H9 (cell line): ENCODE measurements around the gene EHMT2. TPM values are rescaled to one million over a fixed set of nuclear protein-coding genes. Genes with fewer than 3 reads are reported as not detected.

Experiments used
- DNase-seq: peaks from one replicate; pipeline ENCODE4 v3.0.0-alpha.2; 2017
- H2AFZ ChIP-seq: one replicate; pipeline ENCODE4 v1.6.1; 2013; ENCODE audit warnings: mild to moderate bottlenecking, low read length, control low read depth, moderate library complexity
- H2AK5ac ChIP-seq: 2 replicates; pipeline ENCODE4 v1.6.1; 2013; ENCODE audit warnings: low read length, control low read depth, mixed read lengths; ENCODE audit not compliant: insufficient read length
- H2BK120ac ChIP-seq: one replicate; pipeline ENCODE4 v1.6.1; 2013; ENCODE audit warnings: low read depth, mild to moderate bottlenecking, low read length, control low read depth, inconsistent platforms; ENCODE audit not compliant: poor library complexity, severe bottlenecking
- H2BK12ac ChIP-seq: 2 replicates; pipeline ENCODE4 v1.6.1; 2013; ENCODE audit warnings: low read length, control low read depth, mixed read lengths, low read depth; ENCODE audit not compliant: insufficient read length
- H2BK15ac ChIP-seq: 2 replicates; pipeline ENCODE4 v1.6.1; 2013; ENCODE audit warnings: low read depth, low read length, control low read depth
- H2BK20ac ChIP-seq: one replicate; pipeline ENCODE4 v1.6.1; 2013; ENCODE audit warnings: low read depth, mild to moderate bottlenecking, low read length, control low read depth, inconsistent platforms; ENCODE audit not compliant: poor library complexity, severe bottlenecking
- H2BK5ac ChIP-seq: 2 replicates; pipeline ENCODE4 v1.6.1; 2013; ENCODE audit warnings: low read length, control low read depth, mixed read lengths; ENCODE audit not compliant: insufficient read length
- H3K14ac ChIP-seq: 2 replicates; pipeline ENCODE4 v1.6.1; 2013; ENCODE audit warnings: low read length, control low read depth; ENCODE audit not compliant: insufficient read depth
- H3K18ac ChIP-seq: 2 replicates; pipeline ENCODE4 v1.6.1; 2013; ENCODE audit warnings: low read depth, mild to moderate bottlenecking, mixed read lengths, low read length, control low read depth; ENCODE audit not compliant: insufficient read length
- H3K23ac ChIP-seq: 2 replicates; pipeline ENCODE4 v1.6.1; 2013; ENCODE audit warnings: low read length, control low read depth, mixed read lengths, low read depth; ENCODE audit not compliant: insufficient read length
- H3K23me2 ChIP-seq: 2 replicates; pipeline ENCODE4 v1.6.1; 2013; ENCODE audit warnings: low read depth, mild to moderate bottlenecking, mixed read lengths, low read length, control low read depth; ENCODE audit not compliant: insufficient read length, poor library complexity, severe bottlenecking
- H3K27ac ChIP-seq: 2 replicates; pipeline ENCODE4 v1.5.1; 2013; ENCODE audit warnings: low read length, control low read depth, mixed read lengths, low read depth; ENCODE audit not compliant: insufficient read length
- H3K27me3 ChIP-seq: 2 replicates; pipeline ENCODE4 v1.6.1; 2013; ENCODE audit warnings: low read length, control low read depth, inconsistent platforms; ENCODE audit not compliant: insufficient read depth
- H3K4ac ChIP-seq: 2 replicates; pipeline ENCODE4 v1.6.1; 2013; ENCODE audit warnings: low read depth, mild to moderate bottlenecking, control low read depth, inconsistent platforms, low read length, moderate library complexity
- H3K4me1 ChIP-seq: 2 replicates; pipeline ENCODE4 v1.6.1; 2013; ENCODE audit warnings: low read length, control low read depth, inconsistent platforms; ENCODE audit not compliant: insufficient read depth
- H3K4me2 ChIP-seq: 2 replicates; pipeline ENCODE4 v1.6.1; 2013; ENCODE audit warnings: low read length, control low read depth, mixed read lengths; ENCODE audit not compliant: insufficient read length, insufficient read depth
- H3K56ac ChIP-seq: 2 replicates; pipeline ENCODE4 v1.6.1; 2013; ENCODE audit warnings: low read depth, mild to moderate bottlenecking, mixed read lengths, low read length, control low read depth; ENCODE audit not compliant: insufficient read length
- H3K79me1 ChIP-seq: 2 replicates; pipeline ENCODE4 v1.6.1; 2013; ENCODE audit warnings: low read depth, mild to moderate bottlenecking, moderate library complexity, low read length, control low read depth, inconsistent platforms; ENCODE audit not compliant: insufficient read depth, poor library complexity, severe bottlenecking
- H3K79me2 ChIP-seq: 2 replicates; pipeline ENCODE4 v1.6.1; 2013; ENCODE audit warnings: low read length, control low read depth, inconsistent platforms; ENCODE audit not compliant: insufficient read depth
- H3K9ac ChIP-seq: 2 replicates; pipeline ENCODE4 v1.6.1; 2013; ENCODE audit warnings: low read length, control low read depth, mixed read lengths; ENCODE audit not compliant: insufficient read length; ENCODE audit errors: extremely low read depth
- H3K9me3 ChIP-seq: one replicate; pipeline ENCODE4 v1.6.1; 2013; ENCODE audit warnings: low read depth, low read length, inconsistent platforms; ENCODE audit not compliant: control insufficient read depth
- H3T11ph ChIP-seq: one replicate; pipeline ENCODE4 v1.6.1; 2013; ENCODE audit warnings: mild to moderate bottlenecking, low read length, control low read depth, inconsistent platforms
- H4K20me1 ChIP-seq: one replicate; pipeline ENCODE4 v1.6.1; 2013; ENCODE audit not compliant: control insufficient read depth, insufficient read length, insufficient read depth
- H4K5ac ChIP-seq: 2 replicates; pipeline ENCODE4 v1.6.1; 2013; ENCODE audit warnings: low read depth, mild to moderate bottlenecking, mixed read lengths, low read length, control low read depth; ENCODE audit not compliant: insufficient read length
- H4K8ac ChIP-seq: replicated peaks from 2 replicates; pipeline ENCODE4 v1.6.1; 2013; ENCODE audit warnings: low read length, control low read depth, mixed read lengths, low read depth; ENCODE audit not compliant: insufficient read length
- H4K91ac ChIP-seq: 2 replicates; pipeline ENCODE4 v1.6.1; 2013; ENCODE audit warnings: low read depth, mild to moderate bottlenecking, moderate library complexity, mixed read lengths, low read length, control low read depth; ENCODE audit not compliant: insufficient read length
- H3K27ac Mint-ChIP-seq, 3 experiments: 2 replicates in 2 of 3; 3 replicates in 1 of 3; pipeline ENCODE4 v1.8.0; 2020 to 2021; ENCODE audit warnings: mixed read lengths in 3 of 3, mild to moderate bottlenecking in 1 of 3, moderate library complexity in 1 of 3
- H3K27me3 Mint-ChIP-seq: 2 replicates; pipeline ENCODE4 v1.8.0; 2021; ENCODE audit warnings: low read depth, mild to moderate bottlenecking, moderate library complexity, mixed read lengths
- H3K36me3 Mint-ChIP-seq, 3 experiments: 2 replicates in 2 of 3; 3 replicates in 1 of 3; pipeline ENCODE4 v1.8.0; 2020 to 2021; ENCODE audit warnings: low read depth in 3 of 3, mixed read lengths in 3 of 3; ENCODE audit not compliant: insufficient read depth in 1 of 3
- H3K4me1 Mint-ChIP-seq, 2 experiments: 2 replicates each; pipeline ENCODE4 v1.8.0; 2020; ENCODE audit warnings: mixed read lengths in 2 of 2
- H3K4me3 Mint-ChIP-seq, 2 experiments: 2 replicates in 1 of 2; 3 replicates in 1 of 2; pipeline ENCODE4 v1.8.0; 2020 to 2021; ENCODE audit warnings: mild to moderate bottlenecking in 2 of 2, mixed read lengths in 2 of 2, moderate library complexity in 1 of 2
- H3K9me3 Mint-ChIP-seq, 2 experiments: 2 replicates in 1 of 2; 3 replicates in 1 of 2; pipeline ENCODE4 v1.8.0; 2020; ENCODE audit warnings: mild to moderate bottlenecking in 2 of 2, mixed read lengths in 2 of 2, moderate library complexity in 1 of 2
- CTCF ChIP-seq: fragments of 200-600 bp; sonication (generic); conservative IDR thresholded peaks from 3 replicates; pipeline ENCODE4 v1.8.0; 2021; ENCODE audit warnings: antibody characterized with exemption, mild to moderate bottlenecking
- WGBS: extraction: QIAGEN DNeasy Blood & Tissue Kit; methylation state at CpG from one replicate; pipeline ENCODE4 v1.1.7; 2013; ENCODE audit warnings: missing lambda C conversion rate, low lambda C conversion rate, mixed read lengths; ENCODE audit not compliant: insufficient read length; ENCODE audit errors: extremely low coverage; 5-methylcytosine and 5-hydroxymethylcytosine counted together
- total RNA-seq: library from RNA; stranded (reverse); gene quantifications from 2 replicates; pipeline ENCODE4 v1.2.1, GENCODE V29; 2021

Gene EHMT2
- total RNA-seq, 1 experiment from 2014 or later, result 124 TPM

- no peak overlapping the region for H2BK5ac ChIP-seq
- H3K4me1 ChIP-seq, result no peaks in the 10 kb centered on the region; the same call in 1 of the 2 replicates
- no peaks in the 10 kb centered on the region for H3K27me3 ChIP-seq
- WGBS, result no CpG with 5 or more reads among the region's 49 CpGs
- no peak overlapping the region for H3K14ac ChIP-seq
- no peaks in the 10 kb centered on the region for H4K20me1 ChIP-seq
- no peaks in the 10 kb centered on the region for H3K9me3 ChIP-seq
- peaks cover 18 to 26% (median 26%) of the 10 kb centered on the region in 3 experiments for H3K36me3 Mint-ChIP-seq
- H3K27me3 Mint-ChIP-seq, result no peaks in the 10 kb centered on the region
- H2BK12ac ChIP-seq, result no peak overlapping the region
- H3K27ac Mint-ChIP-seq, result no peak overlapping the region
- no peak overlapping the region for H3K27ac ChIP-seq
- H4K8ac ChIP-seq, result no peak overlapping the region
- TF ChIP-seq CTCF, result no peak
- no peak overlapping the region for H3K4me2 ChIP-seq
- no peak overlapping the region for H3K23ac ChIP-seq
- no peak overlapping the region for H3T11ph ChIP-seq
- no peaks in the 10 kb centered on the region; a peak in 1 of 5 replicates for H3K9me3 Mint-ChIP-seq
- H3K18ac ChIP-seq, result no peak overlapping the region
- no peak overlapping the region for H3K4ac ChIP-seq
- no peak overlapping the region for H4K91ac ChIP-seq
- H4K5ac ChIP-seq, result no peak overlapping the region
- H3K9ac ChIP-seq, result no peak overlapping the region
- H3K56ac ChIP-seq, result no peak overlapping the region
- no peak overlapping the region for H2BK15ac ChIP-seq
- peaks cover 11% of the 10 kb centered on the region for H3K23me2 ChIP-seq
- H2BK20ac ChIP-seq, result no peak overlapping the region
- no peak overlapping the region for H2AFZ ChIP-seq
- peaks cover 22 to 36% of the 10 kb centered on the region in 2 experiments for H3K4me1 Mint-ChIP-seq
- H3K79me2 ChIP-seq, result no peaks in the 10 kb centered on the region; the same call in 1 of the 2 replicates
- H2AK5ac ChIP-seq, result no peak overlapping the region
- H3K4me3 Mint-ChIP-seq, result peak overlapping the region; percentile 42 to 55; a peak in 3 of 5 replicates
- no peak overlapping the region for H2BK120ac ChIP-seq
- no peaks in the 10 kb centered on the region for H3K79me1 ChIP-seq
- DNase-seq, result no peak
These were observed 2.6 kb upstream of the EHMT2 start for GRCh38 chr6:31899882-31900722.
